Stimulated activated CD4-positive, alpha-beta T cell treated with anti-CD3 and anti-CD28 coated beads, Interleukin-15, amount 100 ng/mL, for 48 hours (primary cell): ENCODE measurements around the gene PLSCR1.

ENCODE experiments used
- DNase-seq, 2 donors: peaks; one replicate each; pipeline ENCODE4 v3.0.0-alpha.2; 2020; ENCODE audit warnings: low read depth in 2 of 2

Gene PLSCR1, protein sequence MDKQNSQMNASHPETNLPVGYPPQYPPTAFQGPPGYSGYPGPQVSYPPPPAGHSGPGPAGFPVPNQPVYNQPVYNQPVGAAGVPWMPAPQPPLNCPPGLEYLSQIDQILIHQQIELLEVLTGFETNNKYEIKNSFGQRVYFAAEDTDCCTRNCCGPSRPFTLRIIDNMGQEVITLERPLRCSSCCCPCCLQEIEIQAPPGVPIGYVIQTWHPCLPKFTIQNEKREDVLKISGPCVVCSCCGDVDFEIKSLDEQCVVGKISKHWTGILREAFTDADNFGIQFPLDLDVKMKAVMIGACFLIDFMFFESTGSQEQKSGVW

DNA sequence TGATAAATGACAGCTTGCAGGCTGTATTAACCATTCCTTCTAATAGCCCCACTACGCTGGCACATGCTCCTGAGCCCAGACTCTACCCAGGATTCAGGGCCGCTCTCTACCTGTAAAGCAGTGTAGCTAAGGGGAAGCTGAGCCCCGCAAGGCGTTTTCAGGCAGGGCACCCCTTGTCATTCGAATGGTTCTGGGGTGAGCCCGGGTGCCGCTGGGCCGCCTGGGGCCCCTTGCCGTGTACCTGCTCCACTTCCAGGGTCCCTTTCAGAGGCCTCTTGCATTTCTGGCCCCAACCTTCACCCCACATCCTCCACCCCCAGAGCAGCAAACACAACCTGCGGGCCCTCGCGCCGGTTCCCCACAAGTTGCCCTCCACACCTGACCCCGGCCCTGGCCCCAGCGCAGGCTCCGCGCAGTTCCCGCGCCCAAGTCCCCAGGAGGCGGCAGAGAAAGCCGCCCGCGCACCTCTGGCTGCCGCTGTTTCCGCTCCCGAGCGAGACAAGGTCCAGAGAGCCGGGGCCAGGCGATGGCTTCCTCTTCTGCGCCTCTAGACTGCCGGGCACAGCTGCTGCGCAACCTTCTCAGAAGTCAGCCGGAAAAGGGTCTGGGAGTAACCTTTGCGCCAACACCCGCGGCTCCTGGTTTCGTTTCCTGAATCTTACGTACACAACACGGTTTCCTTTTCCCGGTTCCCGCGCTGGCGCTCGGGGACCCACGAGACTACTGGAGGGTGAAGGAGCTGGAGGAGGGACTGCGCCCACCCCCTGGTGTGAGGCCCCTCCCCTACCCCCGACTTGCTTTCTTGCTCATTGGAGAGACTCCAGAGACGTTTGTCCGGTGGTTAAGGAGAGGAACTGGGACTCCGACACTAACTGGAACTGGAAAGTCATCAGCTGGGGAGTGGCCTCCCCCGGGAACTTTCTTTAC is at the start of gene PLSCR1:
Gene PLSCR1 (minus strand): TSS at position 606 of the 927 bp plus-strand sequence. CDS start 8,055 bp downstream, outside the sequence.
- DNase-seq: peak; percentile 66 to 74

DNA sequence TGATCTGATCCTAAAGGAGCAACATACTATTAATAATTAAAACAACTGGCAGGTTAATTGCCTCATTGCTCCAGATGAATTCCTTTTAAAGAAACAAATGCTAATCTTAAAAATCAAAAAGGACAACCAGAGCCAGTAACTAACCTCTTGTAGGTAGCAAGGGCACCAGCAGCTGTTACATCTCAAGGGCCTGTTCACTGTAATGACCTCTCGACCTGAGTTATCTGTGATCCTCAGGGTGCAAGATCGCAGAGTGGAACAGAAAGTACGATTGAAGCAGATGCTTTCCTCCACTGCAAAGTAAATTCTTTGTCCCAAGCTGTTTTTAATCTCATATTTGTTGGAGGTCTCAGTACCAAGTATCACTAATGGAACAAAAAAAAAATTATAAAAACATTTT is 49.4 kb upstream of the PLSCR1 start:
- DNase-seq: no peak

DNA sequence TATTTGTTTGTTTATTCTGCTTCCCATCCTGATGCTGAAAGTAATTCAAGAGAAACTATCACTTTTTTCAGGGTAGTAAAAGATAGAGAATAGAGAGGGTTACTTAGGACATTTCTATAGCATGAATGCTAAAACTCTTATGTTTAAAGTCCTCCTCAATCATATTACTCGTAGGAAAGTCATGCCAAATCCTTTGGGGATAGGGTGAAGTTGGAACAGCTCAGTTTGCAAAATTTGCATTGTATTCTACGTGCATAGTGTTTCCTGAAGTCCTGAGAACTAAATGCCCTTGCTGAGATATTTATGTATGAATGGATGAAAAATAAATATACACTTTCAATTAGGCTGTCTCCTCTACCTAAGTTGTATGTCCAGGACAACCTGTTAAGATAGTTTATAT is 46.1 kb upstream of the PLSCR1 start:
- DNase-seq: no peak

DNA sequence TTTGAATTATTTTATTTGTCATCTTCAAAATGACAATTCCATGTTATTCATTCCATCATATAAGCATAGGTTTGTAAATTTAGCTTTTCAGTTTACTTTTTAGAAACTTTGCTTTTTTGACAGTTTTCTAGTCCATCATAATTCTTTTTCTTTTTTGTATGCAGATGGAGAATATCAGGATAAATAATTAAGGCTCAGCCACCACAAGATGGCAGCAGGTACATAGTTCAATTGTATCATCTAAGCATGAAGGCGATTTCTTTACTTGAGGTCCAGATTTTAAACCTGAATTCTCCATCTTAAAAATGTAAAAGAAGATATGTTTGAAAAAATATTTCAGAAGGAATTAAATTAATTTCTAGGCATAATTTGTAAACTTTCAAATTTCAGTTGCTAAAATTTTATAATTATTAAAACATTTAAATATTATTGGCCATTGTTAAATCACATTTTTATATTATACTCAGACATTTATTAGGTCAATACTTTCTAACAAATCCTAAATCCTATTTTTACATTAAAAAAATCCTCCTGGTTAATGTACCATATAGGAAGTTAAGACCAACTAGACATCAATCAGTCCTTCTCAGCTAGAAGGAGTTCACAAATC is 45.6 kb upstream of the PLSCR1 start:
- DNase-seq: no peak

DNA sequence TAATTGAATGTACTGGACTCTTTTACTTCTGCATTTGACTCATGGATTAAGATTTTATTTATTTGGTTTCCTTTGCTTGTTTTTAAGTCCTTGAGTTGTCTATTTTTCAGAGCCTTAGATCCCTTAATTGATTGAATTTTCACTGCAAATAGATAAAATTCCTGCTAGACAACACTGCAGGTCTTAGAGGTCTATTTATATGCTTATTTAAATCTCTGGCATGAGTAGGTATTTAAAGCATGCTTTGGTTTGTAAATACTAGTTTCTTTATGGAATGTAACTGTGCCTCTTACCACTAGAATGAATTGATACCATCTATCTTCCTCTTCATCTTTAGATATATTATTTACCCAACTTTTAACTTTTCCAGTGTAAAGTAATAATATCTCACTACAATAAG is 40.7 kb upstream of the PLSCR1 start:
- no peak for DNase-seq

DNA sequence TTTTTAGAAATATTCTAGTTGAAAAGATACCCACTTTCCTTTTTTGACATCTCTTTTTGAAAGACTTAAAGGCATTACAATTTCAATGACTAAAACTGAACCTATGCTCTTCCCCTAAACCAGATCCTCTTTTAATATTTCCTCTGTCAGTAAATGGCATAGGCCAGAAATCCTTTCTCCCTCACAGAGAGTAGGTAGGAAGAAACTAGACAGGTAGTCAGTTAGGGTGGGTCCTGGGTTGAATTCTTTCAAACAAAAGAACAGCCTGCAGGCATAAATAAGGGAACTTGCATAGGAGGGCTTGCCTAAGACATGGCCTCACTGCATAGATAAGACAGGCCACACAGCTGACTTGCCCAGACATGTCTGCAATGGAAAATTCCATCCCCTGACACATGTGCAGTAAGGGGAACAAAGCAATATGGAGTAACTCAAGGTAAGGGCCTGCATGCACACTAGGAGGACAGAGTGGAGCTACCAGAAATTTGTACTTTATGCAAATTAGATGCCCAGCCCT is 37.6 kb upstream of the PLSCR1 start:
- no peak for DNase-seq

DNA sequence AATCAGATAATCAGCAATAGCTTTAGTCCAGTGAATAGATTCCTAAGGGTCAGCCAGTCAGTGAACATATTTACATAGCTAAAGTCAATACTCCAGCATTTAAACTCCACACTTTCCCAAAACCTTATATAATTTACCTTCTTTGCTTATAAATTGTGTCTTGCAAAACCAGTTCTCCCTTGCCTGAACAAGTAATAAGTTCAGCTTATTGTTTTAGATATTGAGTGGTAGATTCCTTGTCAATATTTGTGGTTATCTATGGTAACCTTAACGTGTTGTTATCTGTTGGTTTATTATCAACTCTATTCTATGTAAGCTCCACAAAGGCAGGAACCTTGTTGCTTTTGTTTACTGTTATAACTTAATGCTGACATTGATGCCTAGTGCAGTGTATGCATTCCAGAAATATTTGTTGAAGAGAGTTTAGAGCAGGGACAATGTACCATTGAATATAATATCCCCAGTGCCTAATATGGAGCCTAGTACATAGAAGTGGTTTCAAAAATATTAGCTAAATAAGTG is 36.7 kb upstream of the PLSCR1 start:
- DNase-seq: no peak

DNA sequence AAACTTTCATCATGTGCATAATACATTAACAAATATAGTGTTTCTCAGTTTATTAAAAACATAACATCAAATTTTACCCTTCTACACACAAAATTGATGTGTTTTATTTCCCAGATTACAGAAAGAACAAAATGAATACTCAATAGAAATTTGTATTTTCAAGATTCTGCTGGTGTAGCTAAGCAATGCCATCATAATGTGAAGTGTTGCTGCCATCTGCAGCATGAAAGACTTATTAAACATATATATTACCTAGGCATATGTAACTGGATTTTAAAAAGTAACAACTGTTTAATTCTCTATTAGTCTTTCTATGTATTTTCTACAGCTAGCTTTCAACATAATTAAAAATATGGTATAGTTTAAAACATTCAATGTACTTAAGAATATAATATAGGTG is 33.3 kb upstream of the PLSCR1 start:
- no peak for DNase-seq

DNA sequence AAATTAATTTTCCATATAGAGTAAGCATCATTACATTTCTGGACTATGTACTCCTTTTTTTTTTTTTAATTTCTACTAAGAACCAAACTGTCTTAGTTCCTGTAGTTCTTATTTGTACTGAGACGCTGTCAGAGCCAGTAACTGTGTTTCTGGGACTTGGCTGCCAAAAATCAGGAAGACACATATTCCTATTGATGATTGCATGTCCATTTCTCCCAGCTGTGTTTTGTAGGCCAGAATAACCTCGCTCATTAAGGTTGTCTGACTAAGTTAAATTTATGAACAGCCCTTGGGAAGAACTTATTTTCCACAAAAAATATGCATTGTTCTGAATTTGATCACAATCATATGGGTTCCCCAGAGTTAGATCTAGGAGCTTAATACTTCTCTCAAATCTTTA is 31.2 kb upstream of the PLSCR1 start:
- DNase-seq: no peak

DNA sequence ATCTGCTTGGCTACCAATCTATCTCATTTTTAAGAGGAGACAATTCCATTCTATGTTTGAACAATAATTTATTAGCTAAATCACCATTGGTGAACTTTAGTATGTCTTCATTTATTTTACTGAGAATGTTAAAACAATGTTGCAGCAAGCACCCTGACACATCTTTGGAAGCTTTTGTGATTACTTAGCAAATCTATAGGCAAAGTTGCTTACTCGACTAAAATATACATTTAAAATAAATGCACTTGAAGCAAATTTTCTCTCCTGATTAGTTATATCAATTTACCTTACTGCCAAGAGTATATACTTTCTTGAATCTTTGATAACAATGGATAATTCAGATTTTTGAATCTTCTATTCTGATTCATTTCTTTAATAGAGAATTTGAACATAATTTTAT is 29.8 kb upstream of the PLSCR1 start:
- no peak for DNase-seq

DNA sequence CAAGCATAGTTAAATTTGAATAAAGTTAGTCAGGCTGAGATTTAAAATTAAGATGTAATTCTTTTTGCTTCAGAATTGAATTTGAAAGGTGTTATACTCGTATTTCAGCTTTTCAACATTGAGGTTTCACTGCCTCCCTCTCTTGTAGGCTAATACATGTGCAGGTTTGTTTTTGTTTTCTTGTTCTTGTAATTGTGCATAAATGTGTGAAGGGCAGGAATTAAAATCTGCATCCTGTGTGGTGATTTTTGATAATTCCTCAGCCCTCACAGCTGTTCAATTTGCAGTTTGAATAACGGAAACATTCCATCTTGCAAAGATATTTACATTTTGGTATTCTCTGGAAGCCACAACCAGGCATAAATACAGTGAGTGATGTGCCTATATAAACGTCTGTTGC is 24.9 kb upstream of the PLSCR1 start:
- DNase-seq: no peak

DNA sequence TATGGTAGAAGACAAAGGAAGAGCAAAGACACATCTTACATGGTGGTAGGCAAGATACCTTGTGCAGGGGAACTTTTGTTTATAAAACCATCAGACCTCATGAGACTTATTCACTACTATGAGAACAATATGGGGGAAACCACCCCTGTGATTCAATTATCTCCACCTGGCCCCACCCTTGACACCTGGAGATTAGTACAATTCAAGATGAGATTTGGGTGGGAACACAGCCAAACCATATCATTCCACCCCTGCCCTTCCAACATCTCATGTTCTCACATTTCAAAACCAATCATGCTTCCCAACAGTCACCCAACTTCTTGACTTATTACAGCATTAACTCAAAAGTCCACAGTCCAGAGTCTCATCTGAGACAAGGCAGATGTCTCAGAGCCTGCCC is 21.7 kb upstream of the PLSCR1 start:
- DNase-seq: no peak

DNA sequence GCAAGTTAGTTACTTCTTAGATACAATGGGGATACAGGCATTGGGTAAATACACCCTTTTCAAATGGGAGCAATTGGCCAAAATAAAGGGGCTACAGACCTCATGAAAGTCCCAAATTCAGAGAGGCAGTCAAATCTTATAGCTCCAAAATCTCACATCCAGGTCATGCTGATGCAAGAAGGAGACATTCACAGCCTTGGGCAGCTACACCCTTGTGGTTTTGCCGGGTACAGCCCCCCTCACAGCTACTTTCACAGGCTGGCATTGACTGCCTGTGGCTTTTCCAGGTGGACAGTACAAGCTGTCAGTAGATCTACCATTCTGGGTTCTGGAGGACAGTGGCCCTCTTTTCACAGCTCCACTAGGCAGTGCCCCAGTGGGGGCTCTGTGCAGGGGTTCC is 17.5 kb upstream of the PLSCR1 start:
- DNase-seq: no peak

DNA sequence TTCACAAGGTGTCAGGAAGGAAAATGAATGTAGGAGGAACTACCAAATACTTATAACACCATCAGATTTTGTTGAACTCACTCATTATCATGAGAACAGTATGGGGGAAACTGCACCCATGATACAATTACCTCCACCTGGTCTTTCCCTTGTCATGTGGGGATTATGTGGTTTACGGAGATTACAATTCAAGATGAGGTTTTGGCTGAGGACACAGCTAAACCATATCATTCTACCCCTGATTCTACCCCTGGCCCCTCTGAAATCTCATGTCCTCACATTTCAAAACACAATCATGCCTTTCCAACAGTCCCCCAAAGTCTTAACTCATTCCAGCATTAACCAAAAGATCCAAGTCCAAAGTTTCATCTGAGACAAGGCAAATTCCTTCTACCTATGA is 17.1 kb upstream of the PLSCR1 start:
- DNase-seq: no peak

DNA sequence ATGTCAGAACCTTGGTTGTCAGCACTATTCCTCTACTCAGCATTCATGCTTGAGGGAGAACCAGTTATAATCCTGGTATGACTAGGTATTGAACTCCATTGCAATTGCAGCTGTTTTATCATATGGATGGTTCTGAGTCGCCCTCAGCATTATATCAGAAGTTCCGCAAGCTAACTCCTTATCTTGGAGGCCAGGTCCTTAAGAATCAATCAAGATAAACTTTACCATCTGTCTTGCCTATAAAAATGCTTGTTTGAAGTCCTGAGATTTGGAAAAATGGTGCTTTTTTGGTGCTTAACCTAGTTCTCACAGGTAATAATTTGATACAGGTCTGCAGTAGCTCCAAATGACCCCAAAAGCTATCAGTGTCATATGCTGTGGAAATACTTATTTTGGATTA is 16.3 kb upstream of the PLSCR1 start:
- DNase-seq: no peak

DNA sequence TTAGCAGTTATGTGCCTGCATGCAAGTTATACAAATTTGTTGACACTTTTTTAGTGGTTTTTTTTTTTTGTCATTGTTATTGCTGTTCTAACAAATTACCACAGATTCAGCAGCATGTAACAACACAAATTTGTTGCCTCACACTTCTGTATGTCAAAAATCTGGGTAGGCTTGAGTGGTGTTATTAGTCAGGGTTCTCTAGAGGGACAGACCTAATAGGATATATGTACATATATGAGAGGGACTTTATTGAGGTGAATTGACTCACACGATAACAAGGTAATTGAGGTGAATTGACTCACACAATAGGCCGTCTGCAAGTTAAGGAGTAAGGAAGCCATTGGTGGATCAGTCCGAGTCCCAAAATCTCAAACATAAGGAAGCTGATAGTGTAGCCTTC is 15.0 kb upstream of the PLSCR1 start:
- DNase-seq: no peak

DNA sequence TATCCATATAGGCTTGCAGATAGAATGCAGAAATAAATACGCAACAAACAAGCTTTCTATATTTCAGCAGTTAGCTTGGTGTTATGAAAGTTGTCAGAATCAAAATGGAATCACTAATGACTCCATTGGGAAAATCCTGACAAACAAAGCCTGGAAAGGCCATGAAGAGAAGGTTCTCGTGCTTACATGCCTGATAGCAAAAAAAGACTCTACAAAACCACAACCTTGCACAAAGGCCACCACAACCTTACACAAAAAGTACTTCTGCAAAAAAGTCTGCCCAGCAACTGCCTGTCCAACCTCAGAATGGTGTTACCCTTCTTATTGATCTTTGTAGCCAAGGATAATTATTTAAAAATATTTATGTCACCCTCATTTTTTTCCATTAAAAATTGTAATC is 14.4 kb upstream of the PLSCR1 start:
- DNase-seq: no peak

DNA sequence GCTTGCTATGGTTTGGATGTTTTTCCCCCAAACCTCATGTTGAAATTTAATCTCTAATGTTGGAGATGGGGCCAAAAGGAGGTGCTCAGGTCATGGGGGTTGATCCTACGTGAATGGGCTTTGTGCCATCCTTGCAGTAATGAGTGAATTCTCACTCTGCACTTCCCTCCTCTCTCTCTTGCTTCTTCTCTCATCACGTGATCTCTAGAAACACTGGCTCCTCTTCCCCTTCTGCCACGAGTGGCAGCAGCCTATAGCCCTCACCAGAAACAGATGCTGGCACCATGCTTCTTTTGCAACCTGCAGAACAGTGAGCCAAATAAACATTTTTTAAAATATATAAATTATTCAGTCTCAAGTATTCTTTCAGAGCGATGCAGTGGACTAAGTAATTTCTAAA is 13.3 kb upstream of the PLSCR1 start:
- DNase-seq: no peak

DNA sequence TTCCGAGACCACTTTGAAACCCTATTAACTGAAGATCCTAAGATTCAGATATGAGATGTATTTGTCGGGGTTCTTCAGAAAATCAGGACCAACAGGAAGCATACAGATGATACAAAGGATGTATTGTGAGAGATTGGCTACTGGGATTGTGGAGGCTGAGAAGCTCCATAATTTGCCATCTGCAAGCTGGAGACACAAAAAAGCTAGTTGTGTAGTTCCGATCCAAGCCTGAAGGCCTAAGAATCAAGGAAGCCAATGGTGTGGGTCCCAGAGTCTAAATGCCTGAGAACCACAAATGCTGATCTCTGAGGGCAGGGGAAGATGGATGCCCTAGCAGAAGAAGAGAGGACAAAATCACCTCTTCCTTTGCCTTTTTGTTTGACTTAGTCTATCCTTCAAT is 10.9 kb upstream of the PLSCR1 start:
- DNase-seq: no peak

DNA sequence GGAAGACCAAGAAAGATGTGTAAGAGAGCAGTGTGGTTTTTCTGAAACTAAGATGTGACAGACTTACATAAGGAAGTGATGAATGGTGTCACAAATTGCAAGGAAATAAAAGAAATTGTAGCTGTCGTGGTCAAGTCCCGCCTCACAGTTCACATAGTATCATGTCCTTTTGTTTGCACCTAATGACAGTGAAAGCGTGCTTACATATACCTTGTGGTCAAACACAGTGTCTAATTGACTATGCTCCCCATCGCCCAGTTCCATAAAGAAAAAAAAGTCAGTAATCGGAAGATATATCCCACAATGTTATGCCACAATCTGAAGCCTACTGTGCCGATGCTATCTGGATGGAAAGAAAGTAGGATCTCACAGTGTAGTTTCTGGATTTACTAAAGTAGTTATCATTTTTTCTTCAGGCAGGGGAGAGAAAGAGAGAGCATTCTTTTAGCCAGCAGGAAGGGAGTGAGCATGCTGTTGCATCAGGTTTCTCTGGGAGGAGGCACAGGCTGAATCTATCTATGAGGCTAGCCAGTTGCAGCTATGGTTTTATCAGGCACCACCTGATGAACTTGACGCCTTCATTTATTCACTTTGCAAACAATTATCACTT is 9.8 kb upstream of the PLSCR1 start:
- no peak for DNase-seq

DNA sequence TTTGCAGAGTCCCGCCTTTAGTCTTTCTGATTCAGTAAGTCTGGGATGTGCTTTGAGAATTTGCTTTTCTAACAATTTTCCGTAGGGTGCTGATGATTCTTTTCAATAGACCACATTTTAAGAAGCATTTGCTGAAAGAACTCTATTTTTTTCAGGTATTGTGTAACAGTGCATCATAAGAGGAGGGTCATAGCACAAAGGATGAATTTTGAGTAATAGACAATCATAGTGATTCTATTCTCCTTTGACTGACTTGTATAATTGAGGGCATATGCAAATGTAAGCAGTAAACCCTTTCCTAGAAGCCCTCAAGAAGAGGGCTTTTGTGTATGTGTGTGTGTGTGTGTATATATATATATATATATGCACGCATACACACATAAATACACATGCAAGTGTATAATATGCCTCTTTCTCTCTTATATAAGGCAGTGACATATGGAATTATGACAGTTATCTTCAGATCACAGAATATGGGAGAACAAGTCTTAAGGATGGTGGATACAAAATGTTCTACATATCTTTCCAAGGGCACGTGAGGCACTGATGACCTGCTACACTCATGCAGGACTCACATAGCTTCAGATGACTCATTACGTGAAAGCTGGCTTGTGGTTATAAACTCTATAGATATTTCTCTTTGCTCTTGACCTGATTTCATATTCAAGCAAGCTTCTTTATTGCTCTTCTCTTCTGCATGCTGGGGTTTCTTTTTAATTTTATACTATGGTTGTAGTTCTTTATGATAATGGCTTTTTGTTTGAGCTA is 6.5 kb upstream of the PLSCR1 start:
- peak in 1 of 2 donors; percentile 9 for DNase-seq
